GM18507 (cell line): ENCODE data around the gene MMD.
"Not testable (repeated sequence)": the region's sequence is repeated elsewhere in the genome, so short reads cannot be mapped to it uniquely, and the experiment has no call there.

ENCODE experiments used
- DNase-seq: peaks from one replicate; pipeline ENCODE4 v3.0.0; 2011; ENCODE audit warnings: low read depth; ENCODE audit not compliant: insufficient read length; ENCODE audit errors: extremely low spot score
- FAIRE-seq: peaks from 2 replicates; lab custom pipeline; 2011; peaks lifted over from hg19 to GRCh38; lab: Jason Lieb, UNC

The MMD gene

DNA sequence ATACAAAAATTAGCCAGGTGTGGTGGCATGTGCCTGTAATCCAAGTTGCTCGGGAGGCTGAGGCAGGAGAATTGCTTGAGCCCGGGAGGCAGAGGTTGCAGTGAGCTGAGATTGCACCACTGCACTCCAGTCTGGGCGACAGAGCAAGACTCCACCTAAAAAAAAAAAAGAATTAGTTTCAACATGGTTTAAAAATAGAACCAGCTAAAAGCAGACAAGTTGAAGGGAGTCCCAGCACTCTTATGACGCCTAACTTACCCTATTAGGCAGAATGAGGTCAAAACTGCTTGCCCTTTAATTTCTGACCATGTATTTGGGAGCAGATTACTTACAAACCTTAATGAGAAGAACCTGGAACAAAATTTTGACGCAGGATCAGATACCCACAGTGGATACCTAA is 17.4 kb downstream of the MMD start:
- not testable (repeated sequence) for DNase-seq, FAIRE-seq

DNA sequence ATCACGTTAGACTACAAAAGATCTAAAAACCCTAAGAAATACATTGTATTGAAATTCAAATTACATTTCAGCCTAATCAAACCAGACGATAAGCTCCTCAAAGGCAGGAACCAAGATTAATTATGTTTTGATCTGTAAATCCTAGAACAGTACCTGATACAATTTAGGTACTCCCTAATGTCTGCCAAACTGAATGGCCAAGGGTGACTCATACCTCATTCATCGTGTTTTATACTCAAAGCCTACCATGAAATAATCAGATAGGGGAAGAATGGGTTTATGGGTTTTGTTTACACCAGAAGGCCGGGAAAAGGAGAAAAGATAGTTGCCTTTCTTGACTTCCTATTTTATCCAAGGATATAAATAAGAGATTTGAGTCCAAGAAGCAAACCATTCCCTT is 19.3 kb downstream of the MMD start:
- FAIRE-seq, result no peak
- no peak for DNase-seq

DNA sequence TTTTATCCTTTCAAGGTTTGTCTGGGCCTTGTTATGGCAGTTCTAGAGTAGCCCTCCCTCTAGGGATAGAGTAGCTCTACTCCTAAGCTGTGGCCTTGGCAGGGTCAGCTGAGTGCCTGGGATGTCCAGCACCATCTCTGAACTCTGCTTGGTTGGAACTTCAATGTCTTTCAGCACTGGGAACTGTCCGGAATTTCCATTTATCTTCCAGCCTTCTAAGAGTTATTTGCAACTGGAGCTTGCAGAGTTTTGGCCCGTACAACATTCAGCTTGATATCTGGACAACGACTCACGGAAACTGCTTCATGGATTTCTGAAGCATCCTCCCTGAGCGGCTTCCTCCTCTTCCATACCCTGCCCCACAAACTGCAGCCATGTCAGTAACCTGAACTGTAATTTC is 22.9 kb downstream of the MMD start:
- FAIRE-seq (no peak), DNase-seq (no peak)

DNA sequence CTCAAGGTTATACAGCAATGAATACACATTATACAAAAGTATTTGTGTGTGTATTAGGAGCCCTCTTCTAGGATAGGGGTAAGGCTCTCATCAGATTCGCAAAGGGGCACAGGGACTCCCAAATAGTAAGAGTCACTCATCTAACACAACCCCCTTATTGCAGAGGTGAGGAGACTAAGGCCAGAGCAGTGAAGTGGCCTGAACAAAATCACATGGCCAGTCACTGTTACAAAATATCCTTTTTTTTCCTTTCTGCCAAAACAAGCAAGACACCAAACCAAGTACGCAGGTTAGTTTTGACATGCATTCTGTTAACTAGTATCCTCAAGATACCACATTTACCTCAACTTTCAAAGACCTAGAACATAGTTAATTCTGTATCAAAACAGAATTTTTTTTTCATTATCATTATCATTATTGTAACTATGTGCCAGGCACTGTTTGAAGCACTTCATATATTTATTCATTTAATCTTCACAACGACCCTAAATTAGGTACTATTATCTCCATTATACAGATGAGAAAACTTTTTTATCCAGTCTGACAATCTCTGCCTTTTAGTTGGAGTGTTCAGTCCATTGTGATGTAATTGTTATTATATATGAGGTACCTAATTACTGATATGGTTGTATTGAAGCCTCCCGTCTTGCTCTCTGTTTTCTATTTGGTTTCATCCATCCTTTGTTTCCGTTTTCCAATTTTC is 25.7 kb downstream of the MMD start:
- DNase-seq (no peak), FAIRE-seq (no peak)

DNA sequence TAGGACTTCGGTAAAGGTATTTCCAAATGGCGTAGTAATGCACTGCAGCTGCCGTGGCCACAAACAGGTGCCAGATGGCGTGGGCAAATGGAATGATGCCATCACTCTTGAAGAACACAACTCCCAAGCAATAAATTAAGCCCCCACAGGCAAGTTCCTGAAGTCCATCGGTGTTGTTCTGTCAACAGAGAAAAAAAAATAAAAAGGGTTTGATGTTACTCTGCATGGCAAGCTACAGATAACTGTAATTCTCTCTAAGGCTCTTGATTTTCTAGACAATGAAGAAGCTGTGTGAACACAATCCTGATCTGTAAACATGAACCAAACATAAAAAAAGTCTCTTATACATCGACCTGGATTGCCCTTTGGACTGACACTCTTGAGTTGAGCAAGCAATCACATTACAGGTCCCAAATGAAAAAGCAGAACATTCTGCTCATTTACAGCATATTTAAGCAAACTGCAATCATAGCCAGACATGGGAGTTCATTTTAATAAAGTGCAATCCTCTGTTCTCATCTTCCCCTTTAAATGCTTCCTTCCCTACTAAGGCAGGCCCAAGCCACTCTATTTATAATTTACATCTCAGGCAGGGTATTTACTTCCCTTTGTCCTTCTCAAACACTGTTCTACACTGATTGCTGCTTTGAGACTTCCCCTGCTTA is 27.1 kb downstream of the MMD start:
- DNase-seq, result no peak
- FAIRE-seq, result no peak

DNA sequence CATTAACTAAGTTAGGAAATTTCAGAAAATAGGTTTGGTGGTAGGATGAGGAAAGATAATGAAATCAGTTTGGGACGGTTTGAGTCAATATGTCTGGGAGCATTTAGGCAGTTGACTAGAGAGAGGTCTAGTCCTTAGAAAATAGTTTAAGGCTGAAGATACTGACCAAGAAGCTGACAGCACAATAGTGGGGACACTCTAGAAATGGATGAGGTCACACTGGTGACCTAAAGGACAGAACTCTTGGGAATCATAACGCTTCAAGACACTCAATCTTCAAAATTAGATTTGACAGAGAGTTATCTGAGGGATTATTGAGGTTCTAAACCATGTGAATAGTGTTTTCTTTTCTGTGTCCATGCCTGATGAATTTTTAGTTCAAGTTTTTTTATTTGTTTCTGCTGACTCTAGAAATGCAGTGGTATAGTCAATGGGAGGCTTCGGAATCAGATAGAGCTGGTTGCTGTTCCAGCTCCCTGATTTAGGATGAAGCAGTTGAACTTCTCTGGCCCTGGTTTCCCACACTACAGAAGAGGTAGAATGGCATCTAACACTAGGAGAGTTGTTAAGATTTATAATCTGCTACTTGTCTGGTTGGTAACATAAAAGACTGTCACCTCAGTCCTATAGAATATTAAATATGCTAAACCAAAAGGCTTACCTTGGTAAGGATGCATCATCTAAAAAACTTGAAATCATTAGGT is 29.7 kb downstream of the MMD start:
- no peak for FAIRE-seq
- no peak for DNase-seq

DNA sequence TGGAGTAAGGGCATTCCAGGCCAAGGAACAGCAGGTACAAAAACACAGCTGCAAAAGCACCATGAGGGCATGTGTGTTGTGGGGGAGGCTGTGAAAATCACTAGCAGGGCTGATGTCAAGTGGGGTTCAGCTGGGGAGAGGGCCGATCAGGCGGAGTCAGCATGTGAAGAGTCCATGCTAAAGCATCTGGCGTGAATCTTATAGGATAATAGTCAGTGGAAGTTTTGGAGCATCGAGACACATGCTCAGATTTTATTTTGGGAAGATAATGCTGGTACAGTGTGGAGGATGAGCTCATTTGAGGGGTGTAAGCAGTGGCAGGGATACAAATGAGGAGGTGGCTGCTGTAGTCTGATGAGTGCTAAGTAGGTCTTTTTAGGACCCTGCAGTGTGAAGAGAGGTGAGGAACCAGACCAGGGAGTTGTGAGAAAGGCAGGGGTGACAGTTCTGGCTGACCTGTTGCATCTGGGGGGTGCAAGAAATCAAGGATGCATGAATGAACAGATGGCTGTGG is 30.3 kb downstream of the MMD start:
- FAIRE-seq (no peak), DNase-seq (no peak)

DNA sequence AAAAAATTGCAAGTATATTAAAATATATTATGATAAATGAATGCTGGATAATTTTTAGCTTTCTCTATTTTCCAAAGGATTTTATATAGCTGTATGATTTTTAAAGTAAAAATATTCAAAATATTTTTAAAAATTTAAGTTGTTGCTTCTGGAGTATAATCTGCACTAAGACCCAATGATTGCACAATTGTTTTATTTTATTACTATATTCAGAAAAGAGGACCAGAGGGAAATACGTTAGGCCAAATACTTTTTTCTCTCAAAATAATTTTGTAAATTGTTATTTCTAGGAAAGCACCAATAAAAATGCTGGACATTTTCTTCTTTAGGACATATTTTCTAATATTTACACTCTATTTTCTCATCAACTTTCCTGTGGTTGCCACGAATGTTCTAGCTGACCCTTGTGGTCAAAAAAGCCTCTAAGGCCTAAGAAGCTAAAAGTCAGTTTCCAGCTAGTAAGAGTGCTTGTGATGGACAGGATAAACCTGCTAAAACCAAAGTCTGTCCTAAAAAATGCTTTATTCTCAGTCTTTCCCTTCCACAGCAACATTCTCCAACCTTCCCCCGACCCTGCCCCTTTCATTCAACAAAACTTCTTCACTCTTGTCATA is 31.2 kb downstream of the MMD start:
- DNase-seq (no peak), FAIRE-seq (no peak)

DNA sequence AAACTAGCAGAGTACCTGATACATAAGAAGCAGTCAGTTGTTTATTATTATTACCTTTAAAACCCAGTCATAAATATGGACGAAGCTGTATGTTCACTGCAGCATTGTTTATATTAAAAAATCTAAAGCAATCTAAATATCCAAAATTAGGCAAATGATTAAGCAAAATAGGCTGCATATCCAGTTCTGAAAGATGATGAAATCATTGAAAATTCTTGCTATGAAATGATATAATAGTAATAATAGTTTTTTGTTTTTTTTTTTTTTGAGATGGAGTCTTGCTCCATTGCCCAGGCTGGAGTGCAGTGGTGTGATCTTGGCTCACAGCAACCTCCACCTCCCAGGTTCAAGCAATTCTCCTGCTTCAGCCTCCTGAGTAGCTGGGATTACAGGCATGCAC is 31.9 kb downstream of the MMD start:
- not testable (repeated sequence) for DNase-seq, FAIRE-seq

DNA sequence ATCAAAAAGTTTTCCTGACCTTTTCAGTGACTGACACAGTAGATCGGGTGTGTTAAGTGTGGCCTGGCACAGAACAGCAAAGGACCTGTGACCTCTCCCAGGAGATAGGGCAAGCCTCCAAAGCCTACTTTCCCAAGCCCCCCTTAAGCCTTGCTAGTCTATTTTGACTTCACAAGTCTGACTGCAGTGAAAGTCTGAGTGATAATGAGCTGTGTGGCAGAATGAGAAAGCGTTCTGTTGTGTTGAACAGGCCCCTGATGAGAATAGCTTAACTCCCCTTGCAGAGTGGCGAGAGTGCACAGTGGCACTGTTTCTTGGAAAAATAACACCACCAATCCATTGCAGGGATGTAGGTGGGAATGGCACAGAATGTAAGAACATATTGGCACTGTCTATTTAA is 32.8 kb downstream of the MMD start:
- DNase-seq, result no peak
- FAIRE-seq, result no peak

DNA sequence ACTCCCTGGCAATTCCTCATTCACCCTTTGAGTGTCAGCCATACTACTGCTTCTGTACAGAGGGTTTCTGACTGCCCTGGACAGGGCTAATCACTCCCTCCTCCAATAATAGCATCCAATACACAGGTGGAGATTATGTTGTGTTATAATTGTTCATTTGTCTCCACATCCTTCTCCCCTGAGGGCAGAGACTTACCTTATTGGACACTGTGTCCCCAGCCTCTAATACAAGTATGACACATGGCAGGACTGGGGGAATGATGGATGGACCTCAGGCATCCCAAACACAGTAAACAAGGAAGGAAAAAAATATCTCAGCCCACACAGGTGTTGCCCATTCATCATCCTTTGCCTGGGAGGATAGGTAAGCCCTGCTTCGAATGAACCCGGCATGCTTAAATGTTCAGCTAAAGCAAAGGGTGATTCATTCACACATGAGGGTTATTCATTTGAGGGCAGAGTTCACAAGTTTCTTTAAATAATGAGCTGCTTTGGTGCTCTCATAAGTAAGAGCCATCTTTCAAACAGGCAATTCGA is 34.8 kb downstream of the MMD start:
- no peak for DNase-seq

DNA sequence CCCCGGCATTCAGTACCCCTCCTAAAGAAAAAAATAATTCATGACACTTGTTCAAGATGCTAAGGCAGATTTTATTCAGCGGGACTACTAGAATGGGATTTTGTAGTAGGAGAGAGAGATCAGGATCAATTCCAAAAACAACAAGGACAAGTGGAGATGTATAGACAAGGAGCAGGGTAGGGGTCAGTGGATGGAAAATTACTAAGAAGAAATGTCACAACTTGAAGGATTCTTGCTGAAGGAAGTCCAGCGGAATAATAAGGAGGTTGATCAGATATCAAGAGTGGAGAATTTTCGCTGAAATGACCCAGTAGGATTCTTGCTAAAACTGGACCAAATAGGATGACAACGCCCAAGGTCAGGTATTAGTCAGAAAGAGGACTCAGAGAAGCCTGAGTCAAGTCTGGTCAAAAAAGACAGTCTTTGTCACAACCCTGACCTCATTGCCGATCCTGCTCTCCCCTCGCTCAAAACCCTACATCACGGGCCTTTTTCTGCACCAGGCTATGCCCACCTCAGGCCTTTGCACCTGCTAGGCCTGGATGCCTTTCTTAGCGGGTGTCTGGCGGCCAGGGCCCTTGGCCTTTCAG is 36.9 kb downstream of the MMD start:
- DNase-seq (no peak), FAIRE-seq (no peak)

More for the DNA sequence above, 34.8 kb downstream of the MMD start:
- FAIRE-seq, result no peak

DNA sequence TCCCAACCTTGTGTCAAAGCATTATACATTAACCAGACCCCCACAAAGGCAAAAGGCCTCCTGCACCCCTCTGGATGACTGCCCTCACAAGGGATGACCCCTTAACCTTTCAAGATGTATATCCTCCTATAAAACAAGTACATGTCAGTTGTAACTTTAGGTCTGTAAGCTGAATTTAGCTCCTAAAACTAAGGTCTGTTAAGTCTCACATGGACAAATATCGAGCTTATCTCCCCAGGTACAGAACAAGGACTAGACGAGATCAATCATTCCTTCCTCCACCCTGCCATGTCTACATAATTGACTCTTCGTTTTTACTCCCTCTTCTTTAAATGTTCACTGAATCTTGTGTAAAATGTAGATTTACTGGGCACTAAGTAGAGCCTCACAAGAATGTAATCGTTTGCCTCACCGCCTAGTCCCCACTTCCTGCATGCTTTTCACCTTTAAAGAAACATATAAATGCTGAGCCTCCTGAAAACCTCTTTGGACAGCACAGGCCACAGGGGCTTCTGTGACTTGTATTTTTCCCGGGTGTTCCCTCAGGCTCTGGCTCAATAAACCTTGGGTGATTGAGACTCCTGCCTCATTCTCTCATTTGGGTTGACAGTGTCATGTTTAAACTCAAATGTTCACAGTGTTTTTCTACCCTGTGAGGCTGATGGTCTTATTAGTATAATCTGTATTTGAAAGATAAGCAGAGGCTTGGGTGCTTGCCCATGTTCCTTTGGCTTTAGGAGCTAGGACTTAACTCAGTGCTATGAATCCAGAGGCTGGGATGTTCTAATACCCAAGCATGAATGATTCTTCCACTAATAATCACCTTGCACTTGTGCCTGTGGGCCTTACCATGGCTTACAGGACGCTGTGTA is 37.6 kb downstream of the MMD start:
- DNase-seq (no peak), FAIRE-seq (no peak)

DNA sequence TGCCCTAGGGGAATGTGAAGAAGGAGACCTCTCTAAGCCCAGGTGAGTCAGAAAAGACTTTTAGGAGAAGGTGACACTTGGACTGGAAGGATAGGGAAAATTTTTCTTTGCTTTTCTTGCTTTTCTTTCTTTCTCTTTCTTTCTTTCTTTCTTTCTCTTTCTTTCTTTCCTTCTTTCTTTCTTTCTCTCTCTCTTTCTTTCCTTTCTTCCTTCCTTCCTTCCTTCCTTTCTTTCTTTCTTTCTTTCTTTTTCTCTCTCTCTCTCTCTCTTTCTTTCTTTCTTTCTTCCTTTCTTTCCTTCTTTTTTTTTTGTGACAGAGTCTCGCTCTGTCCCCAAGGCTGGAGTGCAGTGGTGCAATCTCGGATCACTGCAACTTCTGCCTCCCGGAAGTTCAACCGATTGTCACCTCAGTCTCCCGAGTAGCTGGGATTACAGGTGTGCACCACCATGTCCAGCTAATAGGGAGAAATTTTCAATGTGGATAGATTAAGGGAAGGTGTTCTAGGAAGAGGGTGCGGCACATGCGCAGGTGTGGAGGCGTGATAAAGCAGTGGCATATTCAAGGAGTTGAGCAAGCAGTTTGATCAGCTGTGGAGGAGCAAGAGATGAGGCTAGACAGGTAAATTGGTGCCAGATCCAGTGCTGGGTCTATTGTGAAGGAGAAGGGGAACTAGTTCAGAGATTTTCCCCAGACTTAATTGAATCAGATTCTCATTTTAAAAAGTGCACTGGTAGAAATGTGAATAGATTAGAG is 40.4 kb downstream of the MMD start:
- no peak for DNase-seq
- FAIRE-seq, result no peak

DNA sequence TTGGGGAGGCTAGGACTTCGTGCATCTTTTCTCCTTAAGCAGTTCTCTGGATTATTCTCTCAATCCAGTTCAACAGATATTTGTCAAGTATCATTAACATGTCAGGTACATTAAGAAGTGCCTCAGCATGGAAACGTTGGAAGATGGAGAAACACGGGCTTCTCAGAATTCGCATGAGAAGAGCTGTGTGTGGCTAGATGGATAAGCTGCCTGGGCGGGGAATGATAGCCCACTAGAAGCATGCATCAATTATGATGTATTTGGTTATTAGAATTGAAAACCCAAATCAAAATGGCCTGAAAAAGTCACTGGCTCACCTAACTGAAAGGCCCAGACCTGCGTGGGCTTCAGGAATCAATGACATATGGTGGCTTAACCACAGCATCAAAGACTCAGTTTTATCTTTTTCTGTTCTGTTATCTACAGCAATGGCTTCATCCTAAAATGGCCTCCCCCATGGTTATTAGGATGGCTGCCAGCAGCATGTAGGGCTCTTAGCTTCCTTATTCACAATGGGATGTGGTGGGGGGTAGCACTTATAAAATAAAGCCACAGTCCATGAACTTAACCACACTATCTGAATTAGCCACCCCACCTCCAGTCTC is 43.9 kb downstream of the MMD start:
- FAIRE-seq (no peak), DNase-seq (no peak)

DNA sequence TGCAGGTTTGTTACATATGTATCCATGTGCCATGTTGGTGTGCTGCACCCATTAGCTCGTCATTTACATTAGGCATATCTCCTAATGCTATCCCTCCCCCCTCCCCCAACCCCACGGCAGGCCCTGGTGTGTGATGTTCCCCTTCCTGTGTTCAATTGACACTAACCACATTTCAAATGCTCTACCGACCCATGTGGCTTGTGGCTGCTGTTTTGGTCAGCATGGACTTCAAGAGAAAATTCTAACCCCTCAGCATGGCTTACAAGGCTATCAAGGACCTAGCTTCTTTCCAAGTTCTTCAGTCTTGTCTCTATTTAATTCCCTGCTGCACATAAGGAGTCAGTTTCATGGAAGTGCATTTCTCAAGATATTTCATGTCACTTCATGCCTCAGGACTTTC is 52.9 kb downstream of the MMD start:
- DNase-seq, result no peak
- no peak for FAIRE-seq

DNA sequence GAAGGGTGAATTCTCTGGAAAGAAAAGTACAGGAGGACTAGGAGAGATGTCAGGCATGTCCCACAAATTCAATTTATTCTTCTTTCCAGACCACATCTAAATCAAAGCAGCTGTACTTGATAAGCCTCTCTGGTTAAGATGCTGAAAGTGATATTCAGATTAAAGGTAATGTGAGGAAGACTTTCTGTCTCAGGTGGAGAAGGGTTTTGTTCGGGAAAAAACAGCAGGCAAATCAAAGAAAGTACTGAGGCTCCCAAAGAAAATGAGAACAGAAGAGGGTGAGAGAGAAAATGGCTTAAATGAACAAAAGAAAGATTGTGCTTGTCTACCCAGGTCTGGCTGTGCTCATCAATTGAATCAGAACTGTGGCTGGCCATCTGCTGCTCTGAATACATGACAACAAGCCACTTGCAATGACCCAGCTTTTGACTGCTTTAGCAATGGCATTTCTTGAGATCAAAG is 55.6 kb downstream of the MMD start:
- FAIRE-seq (no peak), DNase-seq (no peak)

DNA sequence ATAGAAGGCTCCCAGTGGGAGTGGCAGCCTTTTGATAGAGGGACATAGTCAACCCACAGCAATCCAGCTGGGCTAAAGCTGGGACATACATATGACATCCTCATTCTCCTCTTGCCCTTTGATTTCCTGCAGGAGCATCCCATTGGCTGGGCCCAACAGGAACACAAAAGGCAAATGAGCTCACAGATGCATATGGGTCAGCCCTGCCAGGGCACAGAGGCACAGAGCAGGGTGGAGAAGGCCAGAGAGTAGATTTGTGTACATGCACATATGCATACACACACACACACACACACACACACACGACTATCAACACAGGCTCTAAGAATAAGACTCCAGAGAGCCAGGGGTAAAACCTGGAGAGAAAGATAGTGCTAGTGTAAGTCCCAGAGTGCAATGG is 58.6 kb downstream of the MMD start:
- no peak for FAIRE-seq

More for the DNA sequence above, 58.6 kb downstream of the MMD start:
- no peak for DNase-seq
